ENCODE measurements around the gene LRP2.

DNA sequence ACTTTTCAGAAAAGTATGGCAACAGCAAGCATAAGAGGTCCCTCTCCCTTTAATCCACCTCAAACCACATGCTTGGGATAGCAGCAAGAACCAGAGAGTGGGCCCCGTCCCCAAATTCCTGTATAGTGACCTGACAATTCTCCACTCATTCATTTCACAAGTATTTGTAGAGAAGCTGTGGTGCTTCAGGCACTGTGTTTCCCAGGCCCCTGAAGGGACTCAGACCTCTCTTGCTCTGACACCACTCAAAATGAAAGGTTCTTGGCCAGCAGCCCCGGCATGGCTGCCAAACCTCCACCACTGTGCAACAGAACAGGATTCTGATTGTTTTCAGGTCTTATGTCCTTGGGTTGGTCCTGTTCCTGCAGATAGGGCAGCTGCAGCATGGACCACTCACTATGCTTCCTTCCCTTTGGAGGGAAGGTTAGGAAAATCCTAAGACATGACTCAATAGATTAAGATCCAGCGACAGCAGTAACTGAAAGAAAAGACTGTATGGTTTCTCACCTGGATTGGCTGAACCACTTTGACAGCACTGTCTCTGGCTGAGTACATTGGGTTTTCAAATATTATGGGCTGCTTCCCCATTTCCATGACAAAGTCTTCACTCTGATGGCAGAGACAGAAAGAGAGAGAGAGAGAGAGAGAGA is 225.3 kb downstream of the LRP2 start:
- TF ChIP-seq EZH2 (IDR thresholded peaks at IDR 0.05; ENCODE audit: insufficient read depth, low read length): no peak
- TF ChIP-seq, protein P1, sequence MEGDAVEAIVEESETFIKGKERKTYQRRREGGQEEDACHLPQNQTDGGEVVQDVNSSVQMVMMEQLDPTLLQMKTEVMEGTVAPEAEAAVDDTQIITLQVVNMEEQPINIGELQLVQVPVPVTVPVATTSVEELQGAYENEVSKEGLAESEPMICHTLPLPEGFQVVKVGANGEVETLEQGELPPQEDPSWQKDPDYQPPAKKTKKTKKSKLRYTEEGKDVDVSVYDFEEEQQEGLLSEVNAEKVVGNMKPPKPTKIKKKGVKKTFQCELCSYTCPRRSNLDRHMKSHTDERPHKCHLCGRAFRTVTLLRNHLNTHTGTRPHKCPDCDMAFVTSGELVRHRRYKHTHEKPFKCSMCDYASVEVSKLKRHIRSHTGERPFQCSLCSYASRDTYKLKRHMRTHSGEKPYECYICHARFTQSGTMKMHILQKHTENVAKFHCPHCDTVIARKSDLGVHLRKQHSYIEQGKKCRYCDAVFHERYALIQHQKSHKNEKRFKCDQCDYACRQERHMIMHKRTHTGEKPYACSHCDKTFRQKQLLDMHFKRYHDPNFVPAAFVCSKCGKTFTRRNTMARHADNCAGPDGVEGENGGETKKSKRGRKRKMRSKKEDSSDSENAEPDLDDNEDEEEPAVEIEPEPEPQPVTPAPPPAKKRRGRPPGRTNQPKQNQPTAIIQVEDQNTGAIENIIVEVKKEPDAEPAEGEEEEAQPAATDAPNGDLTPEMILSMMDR (IDR thresholded peaks at IDR 0.05; ENCODE audit: insufficient read depth, low read depth, low read length): no peak

Data from astrocyte (in vitro differentiated cells and primary cell).